Stimulated activated CD4-positive, alpha-beta T cell treated with anti-CD3 and anti-CD28 coated beads, Interleukin-4, amount 100 ng/mL, for 4 hours (primary cell): Measurements from ENCODE around the gene HDAC7.
A peak's percentile ranks its signal among the peaks of the same experiment; 100 is the strongest.

Experiments used
- DNase-seq, 2 experiments: peaks; one replicate each; pipeline ENCODE4 v3.0.0-alpha.2; 2020

The HDAC7 gene

GRCh38 chr12:47776471-47777143 is 43.1 kb downstream of the HDAC7 start:
- no peak for DNase-seq

GRCh38 chr12:47775100-47775911 is 44.4 kb downstream of the HDAC7 start:
- no peak for DNase-seq

- DNase-seq, result no peak
Measured at GRCh38 chr12:47774663-47775062, 45.0 kb downstream of the HDAC7 start.

GRCh38 chr12:47773858-47774580 is 45.7 kb downstream of the HDAC7 start:
- DNase-seq, result no peak

- DNase-seq, result peak; percentile 67 to 75
Measured at GRCh38 chr12:47773062-47773857, 46.4 kb downstream of the HDAC7 start, which contains the start of gene SLC48A1. Gene SLC48A1 (plus strand): TSS chr12:47773238. CDS start chr12:47773305, 67 bp downstream.

GRCh38 chr12:47772738-47773061 is 47.0 kb downstream of the HDAC7 start:
- no peak for DNase-seq

GRCh38 chr12:47772094-47772660 is 47.5 kb downstream of the HDAC7 start:
- no peak for DNase-seq

GRCh38 chr12:47771304-47771703 is 48.4 kb downstream of the HDAC7 start:
- no peak for DNase-seq

GRCh38 chr12:47770086-47770726 is 49.5 kb downstream of the HDAC7 start:
- no peak for DNase-seq

- no peak for DNase-seq
Measured at GRCh38 chr12:47769234-47770085, 50.2 kb downstream of the HDAC7 start.

GRCh38 chr12:47768323-47768811 is 51.3 kb downstream of the HDAC7 start:
- no peak for DNase-seq

GRCh38 chr12:47767216-47767724 is 52.4 kb downstream of the HDAC7 start:
- peak; percentile 67 to 69 for DNase-seq

- no peak for DNase-seq
Measured at GRCh38 chr12:47766502-47767215, 53.0 kb downstream of the HDAC7 start.

GRCh38 chr12:47763481-47764346 is 56.0 kb downstream of the HDAC7 start:
- no peak for DNase-seq

GRCh38 chr12:47762850-47763465 is 56.7 kb downstream of the HDAC7 start:
- no peak for DNase-seq

GRCh38 chr12:47758834-47759690 is 60.6 kb downstream of the HDAC7 start, which contains the start of gene RAPGEF3:
Gene RAPGEF3 (minus strand): TSS chr12:47758880. CDS start chr12:47758556, 324 bp downstream.
- peak; percentile 60 to 73 for DNase-seq

GRCh38 chr12:47758584-47758833 is 61.2 kb downstream of the HDAC7 start:
- no peak for DNase-seq
